Measurements from ENCODE around the gene ZC3H18.

ZC3H18 gene

GRCh38 chr16:88616736-88617135 is 46.5 kb downstream of the ZC3H18 start:
- Histone ChIP-seq H3K9me3 (no peaks in the 10 kb centered on the region), H3K36me3 (peaks cover 58% of the 10 kb centered on the region), H3K4me3 (ENCODE audit: low read depth, low read length) (no peak overlapping the region), H3K27me3 (no peaks in the 10 kb centered on the region), H3K4me1 (peaks cover 4% of the 10 kb centered on the region; the same call in 1 of the 2 replicates)
- DNase-seq = no peak
- TF ChIP-seq CTCF (IDR thresholded peaks at IDR 0.05; ENCODE audit: low read depth, low read length) = no peak

GRCh38 chr16:88617268-88618031 is 47.2 kb downstream of the ZC3H18 start:
- DNase-seq = no peak
- Histone ChIP-seq H3K4me3 (ENCODE audit: low read depth, low read length) (no peak overlapping the region), H3K4me1 (peaks cover 4% of the 10 kb centered on the region; the same call in 1 of the 2 replicates), H3K9me3 (no peaks in the 10 kb centered on the region), H3K27me3 (no peaks in the 10 kb centered on the region), H3K36me3 (peaks cover 63% of the 10 kb centered on the region)
- no peak for TF ChIP-seq CTCF (IDR thresholded peaks at IDR 0.05; ENCODE audit: low read depth, low read length)

- TF ChIP-seq CTCF (IDR thresholded peaks at IDR 0.05; ENCODE audit: low read depth, low read length) = no peak
- DNase-seq = no peak
- no peaks in the 10 kb centered on the region for H3K9me3 ChIP-seq
- peaks cover under 1% of the 10 kb centered on the region; the same call in 1 of the 2 replicates for H3K4me1 ChIP-seq
- no peak overlapping the region for H3K4me3 ChIP-seq (ENCODE audit: low read depth, low read length)
- H3K27me3 ChIP-seq = no peaks in the 10 kb centered on the region
- H3K36me3 ChIP-seq = peaks cover 66% of the 10 kb centered on the region
These were observed 48.2 kb downstream of the ZC3H18 start for GRCh38 chr16:88618182-88618955.

GRCh38 chr16:88618956-88619667 is 48.9 kb downstream of the ZC3H18 start:
- peaks cover 66% of the 10 kb centered on the region for H3K36me3 ChIP-seq
- no peaks in the 10 kb centered on the region for H3K4me1 ChIP-seq
- H3K9me3 ChIP-seq = no peaks in the 10 kb centered on the region
- no peaks in the 10 kb centered on the region for H3K27me3 ChIP-seq
- no peak for TF ChIP-seq CTCF (IDR thresholded peaks at IDR 0.05; ENCODE audit: low read depth, low read length)
- no peak for DNase-seq
- no peak overlapping the region for H3K4me3 ChIP-seq (ENCODE audit: low read depth, low read length)

DNA sequence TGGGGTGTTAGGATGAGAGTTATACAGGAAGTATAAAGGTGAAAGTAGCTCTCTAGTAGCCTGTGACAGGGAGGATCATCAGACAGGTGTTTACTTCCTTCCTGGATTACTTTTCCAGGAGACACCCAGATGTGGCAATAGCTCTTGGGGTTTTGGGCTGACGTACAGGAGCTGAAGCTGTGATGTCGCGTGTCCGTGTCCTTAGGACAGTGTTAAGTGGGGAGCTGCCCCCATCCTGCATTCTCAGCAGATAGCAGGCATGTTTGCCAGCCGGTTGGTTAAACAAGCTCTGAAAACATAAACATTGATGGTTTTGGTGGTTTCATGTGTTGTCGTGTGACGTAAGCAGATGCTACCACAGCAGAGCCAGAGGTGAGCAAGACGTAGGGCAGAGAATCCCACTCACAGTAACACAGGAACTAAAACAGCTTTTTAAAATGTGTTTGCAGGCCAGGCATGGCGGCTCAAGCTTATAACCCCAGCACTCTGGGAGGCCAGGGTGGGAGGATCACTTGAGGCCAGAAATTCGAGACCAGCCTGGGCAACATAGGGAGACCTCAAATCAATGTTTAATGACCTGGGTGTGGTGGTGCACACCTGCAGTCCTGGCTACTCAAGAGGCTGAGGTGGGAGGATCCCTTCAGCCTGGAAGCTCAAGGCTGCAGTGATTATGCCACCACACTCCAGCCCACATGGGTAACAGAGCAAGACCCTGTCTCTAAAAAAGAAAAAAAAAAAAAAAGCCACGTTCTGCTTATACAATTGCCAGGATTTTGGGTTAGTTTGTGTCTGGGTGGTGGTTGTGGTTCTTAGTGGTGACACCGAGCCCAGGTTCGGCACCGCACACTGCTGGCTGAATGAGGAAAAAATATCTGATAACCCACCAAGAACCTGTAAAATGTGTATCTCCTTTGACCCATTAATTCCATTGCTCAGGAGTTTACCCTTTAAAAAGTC is 49.9 kb downstream of the ZC3H18 start:
- peaks cover 71% of the 10 kb centered on the region for H3K36me3 ChIP-seq

More for the DNA sequence above, 49.9 kb downstream of the ZC3H18 start:
- H3K4me1 ChIP-seq = no peaks in the 10 kb centered on the region
- TF ChIP-seq CTCF (IDR thresholded peaks at IDR 0.05; ENCODE audit: low read depth, low read length) = no peak
- no peaks in the 10 kb centered on the region for H3K9me3 ChIP-seq
- no peaks in the 10 kb centered on the region for H3K27me3 ChIP-seq
- no peak overlapping the region for H3K4me3 ChIP-seq (ENCODE audit: low read depth, low read length)
- no peak for DNase-seq
